HG02884 (cell line): ENCODE results near the gene ZNF148.
"Not testable (repeated sequence)": the region's sequence is repeated elsewhere in the genome, so short reads cannot be mapped to it uniquely, and the experiment has no call there.

Experiments used
- ATAC-seq: cut with Tn5 transposase; IDR thresholded peaks from one replicate; pipeline ENCODE4 v1.9.1; 2021; ENCODE audit warnings: mild to moderate bottlenecking, moderate library complexity; ENCODE audit not compliant: unreplicated experiment

Gene ZNF148, protein sequence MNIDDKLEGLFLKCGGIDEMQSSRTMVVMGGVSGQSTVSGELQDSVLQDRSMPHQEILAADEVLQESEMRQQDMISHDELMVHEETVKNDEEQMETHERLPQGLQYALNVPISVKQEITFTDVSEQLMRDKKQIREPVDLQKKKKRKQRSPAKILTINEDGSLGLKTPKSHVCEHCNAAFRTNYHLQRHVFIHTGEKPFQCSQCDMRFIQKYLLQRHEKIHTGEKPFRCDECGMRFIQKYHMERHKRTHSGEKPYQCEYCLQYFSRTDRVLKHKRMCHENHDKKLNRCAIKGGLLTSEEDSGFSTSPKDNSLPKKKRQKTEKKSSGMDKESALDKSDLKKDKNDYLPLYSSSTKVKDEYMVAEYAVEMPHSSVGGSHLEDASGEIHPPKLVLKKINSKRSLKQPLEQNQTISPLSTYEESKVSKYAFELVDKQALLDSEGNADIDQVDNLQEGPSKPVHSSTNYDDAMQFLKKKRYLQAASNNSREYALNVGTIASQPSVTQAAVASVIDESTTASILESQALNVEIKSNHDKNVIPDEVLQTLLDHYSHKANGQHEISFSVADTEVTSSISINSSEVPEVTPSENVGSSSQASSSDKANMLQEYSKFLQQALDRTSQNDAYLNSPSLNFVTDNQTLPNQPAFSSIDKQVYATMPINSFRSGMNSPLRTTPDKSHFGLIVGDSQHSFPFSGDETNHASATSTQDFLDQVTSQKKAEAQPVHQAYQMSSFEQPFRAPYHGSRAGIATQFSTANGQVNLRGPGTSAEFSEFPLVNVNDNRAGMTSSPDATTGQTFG

GRCh38 chr3:125374996-125375941 lies at the start of gene ZNF148:
Gene ZNF148, minus strand, starts transcription at chr3:125375325. Its CDS starts 61,685 bp downstream, at chr3:125313640.
- no peak for ATAC-seq

DNA sequence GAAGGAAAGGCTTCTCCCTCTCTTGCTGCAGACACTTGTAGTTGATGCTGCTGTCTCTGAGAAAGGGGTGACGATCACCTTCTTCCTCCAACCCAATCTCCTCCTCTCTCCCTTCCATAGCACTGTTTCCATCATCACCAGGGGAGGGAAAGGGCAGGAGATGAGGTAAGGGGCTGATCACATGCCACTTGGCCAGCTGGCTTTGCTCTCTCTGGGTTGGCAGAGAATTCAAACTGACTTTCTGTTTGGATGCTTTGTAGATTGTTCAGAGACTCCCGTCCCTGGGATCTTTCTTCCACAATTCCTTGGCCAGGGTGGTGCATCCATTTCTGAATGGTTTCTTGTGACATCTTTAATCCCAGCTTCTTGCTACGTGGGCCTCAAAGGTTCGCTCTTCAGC lies 43.2 kb upstream of the ZNF148 start:
- no peak for ATAC-seq

DNA sequence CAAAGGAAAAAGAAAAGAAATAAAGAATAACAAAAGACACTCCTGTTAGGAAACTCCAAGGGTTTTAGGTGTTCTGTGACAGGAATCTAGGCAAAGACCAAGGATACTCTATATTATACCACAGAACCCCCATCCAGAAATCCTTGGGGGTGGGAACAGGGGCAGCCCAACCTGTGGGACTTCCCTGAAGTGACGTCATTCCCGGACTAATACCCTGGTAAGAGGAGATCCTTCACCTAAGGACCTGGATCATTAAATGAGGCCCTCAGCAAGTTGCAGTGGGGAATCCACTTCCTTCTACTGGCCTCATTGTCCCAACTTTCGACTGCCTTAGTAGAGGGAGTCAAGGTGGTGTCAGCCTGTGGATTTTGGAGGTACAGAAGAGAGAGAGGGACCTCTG lies 41.1 kb upstream of the ZNF148 start:
- ATAC-seq: no peak

GRCh38 chr3:125414669-125415068 lies 39.5 kb upstream of the ZNF148 start:
- no peak for ATAC-seq

- ATAC-seq: no peak
These were observed 35.8 kb upstream of the ZNF148 start for GRCh38 chr3:125410922-125411321.

DNA sequence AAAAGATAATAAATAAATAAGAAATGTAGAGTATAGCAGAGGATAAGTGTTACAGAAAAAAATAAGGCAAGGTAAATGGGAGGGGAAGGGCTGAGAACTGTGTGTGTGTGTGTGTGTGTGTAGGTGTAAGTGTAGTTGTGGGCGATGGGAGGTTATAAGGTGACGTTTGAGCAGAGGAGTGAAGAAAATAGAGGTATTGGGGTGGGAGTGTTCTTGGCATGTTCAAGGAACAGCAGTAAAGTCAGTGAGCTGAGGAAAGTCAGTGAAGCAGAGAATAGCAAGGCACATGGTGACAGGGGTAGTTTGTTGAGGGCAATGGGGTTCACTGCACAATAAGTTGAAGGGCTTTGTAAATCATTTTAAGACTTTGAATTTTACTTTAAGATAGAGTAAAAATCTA lies 30.9 kb upstream of the ZNF148 start:
- ATAC-seq: no peak

DNA sequence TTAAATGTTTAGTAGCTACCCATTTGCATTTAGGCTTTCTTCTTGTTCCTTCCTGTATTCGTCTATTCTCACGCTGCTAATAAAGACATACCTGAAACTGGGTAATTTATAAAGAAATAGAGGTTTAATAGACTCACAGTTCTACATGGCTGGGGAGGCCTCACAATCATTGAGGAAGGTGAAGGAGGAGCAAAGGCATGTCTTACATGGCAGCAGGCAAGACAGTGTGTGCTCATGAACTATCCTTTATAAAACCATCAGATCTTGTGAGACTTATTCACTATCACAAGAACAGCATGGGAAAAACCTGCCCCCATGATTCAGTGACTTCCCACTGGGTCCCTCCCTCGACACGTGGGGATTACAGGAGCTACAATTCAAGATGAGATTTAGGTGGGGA lies 30.4 kb upstream of the ZNF148 start:
- not testable (repeated sequence) for ATAC-seq

- no peak for ATAC-seq
These were observed 28.7 kb upstream of the ZNF148 start for GRCh38 chr3:125403789-125404188.

- ATAC-seq: no peak
These were observed 27.5 kb upstream of the ZNF148 start for GRCh38 chr3:125402639-125403038.

- ATAC-seq: no peak
These were observed 26.3 kb upstream of the ZNF148 start for GRCh38 chr3:125401402-125401801.

- ATAC-seq: no peak
These were observed 23.8 kb upstream of the ZNF148 start for GRCh38 chr3:125398952-125399351.

DNA sequence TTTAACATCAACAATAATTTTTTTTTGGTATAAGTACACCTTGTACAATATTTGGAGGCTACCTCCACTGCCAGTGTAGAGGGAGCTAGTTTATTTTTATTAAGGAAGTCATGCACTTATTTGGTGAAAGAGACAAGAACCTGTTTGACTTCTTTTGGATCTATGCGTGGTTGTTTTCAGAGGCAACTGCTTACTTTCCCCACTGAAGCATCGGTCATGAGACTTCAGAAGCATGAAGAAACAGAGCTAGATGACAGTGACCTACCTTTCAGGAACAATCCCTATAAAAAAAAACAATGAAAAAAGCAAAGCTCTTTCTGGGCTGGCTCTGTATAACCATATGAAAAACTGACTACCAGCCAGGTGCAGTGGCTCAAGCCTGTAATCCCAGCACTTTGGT lies 20.0 kb upstream of the ZNF148 start:
- ATAC-seq: no peak

GRCh38 chr3:125394406-125394805 lies 19.3 kb upstream of the ZNF148 start:
- no peak for ATAC-seq

DNA sequence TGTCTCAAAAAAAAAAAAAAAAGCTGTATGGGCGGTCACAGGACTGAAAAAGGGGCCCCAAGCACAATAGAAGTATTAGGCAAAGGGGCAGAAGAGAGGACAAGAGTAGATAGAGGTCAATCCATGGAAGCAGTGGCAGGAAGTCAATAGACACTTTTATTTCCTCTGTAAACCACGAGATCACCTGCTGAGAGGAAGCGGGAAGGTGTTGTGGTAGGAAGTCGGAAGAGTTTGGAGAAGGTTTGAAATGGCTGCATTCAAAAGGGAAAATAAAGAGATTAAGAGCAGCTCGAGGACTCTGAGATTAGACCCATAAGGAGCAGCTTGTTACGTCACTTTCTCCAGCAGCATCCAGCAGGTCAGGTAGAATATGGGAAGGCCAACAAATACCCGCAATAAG lies 14.2 kb upstream of the ZNF148 start:
- no peak for ATAC-seq

DNA sequence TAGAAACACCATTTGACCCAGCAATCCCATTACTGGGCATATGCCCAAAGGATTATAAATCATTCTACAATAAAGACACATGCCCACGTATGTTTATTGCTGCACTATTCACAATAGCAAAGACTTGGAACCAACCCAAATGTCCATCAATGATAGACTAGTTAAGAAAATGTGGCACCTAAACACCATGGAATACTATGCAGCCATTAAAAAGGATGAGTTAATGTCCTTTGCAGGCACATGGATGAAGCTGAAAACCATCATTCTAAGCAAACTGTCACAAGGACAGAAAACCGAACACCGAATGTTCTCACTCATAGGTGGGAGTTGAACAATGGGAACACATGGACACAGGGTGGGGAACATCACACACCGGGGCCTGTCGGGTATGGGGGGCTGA lies 13.2 kb upstream of the ZNF148 start:
- not testable (repeated sequence) for ATAC-seq

GRCh38 chr3:125386811-125387210 lies 11.7 kb upstream of the ZNF148 start:
- no peak for ATAC-seq

DNA sequence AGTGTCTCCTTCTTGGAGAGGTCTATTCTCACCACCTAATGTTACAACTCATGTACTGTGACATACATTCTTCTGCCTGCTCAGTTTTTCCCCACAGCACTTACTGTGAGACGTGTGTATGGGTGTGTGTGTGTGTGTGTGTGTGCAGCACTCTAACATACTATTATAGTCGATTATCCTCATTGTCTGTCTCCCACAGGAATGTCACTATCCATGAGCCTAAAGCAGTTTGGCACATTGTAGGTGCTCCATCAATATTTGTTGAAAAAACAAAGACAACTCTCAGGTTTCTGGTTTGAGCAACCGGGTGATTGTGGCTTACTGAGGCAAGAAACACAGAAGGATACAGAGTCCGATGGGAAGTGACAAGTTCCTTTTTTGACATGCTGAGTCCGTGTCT lies 8.6 kb upstream of the ZNF148 start:
- no peak for ATAC-seq

DNA sequence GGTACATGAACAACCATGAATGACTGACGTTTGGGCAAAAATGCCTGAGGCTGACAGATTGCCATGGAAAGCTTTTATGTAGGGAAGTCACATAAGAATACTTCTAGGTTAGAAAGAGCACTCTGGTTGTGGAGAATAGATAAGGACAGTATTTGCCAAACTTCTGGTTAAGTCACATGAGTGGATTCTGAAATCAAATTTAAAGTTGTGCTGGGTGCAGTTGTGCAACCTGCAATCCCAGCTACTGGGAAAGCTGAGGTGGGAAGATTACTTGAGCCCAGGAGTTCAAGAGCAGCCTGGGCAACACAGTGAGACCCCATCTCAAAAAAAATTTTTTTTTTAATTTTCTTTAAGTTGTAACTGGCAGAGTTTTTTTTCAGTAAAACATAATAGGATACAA lies 7.2 kb upstream of the ZNF148 start:
- ATAC-seq: no peak

- ATAC-seq: no peak
These were observed 6.6 kb upstream of the ZNF148 start for GRCh38 chr3:125381743-125382142.

- ATAC-seq: no peak
These were observed 6.2 kb upstream of the ZNF148 start for GRCh38 chr3:125381314-125381713.

GRCh38 chr3:125379483-125379882 lies 4.4 kb upstream of the ZNF148 start:
- no peak for ATAC-seq
